A673 (cell line): Measurements from ENCODE around the gene BGN. TPM values are rescaled to one million over a fixed set of nuclear protein-coding genes. Genes with fewer than 3 reads are reported as not detected.

ENCODE experiments used
- BruUV-seq: library from RNA; stranded (reverse); fragments of 400-500 nt; replicated peaks from 2 replicates; lab custom pipeline; 2021; lab: Mats Ljungman, UMichigan
- CTCF ChIA-PET: fragments of 300-600 bp; sonication (Branson Sonifier 250); formaldehyde crosslinking; loops from one replicate; lab custom pipeline; 2022; ENCODE audit warnings: antibody characterized with exemption; lab: Charles Lee
- POLR2A ChIA-PET: fragments of 300-600 bp; sonication (Branson Sonifier 250); formaldehyde crosslinking; loops from one replicate; lab custom pipeline; 2022; ENCODE audit warnings: antibody characterized with exemption; ENCODE audit not compliant: low non-redundant PET; lab: Charles Lee
- DNase-seq: peaks from one replicate; pipeline ENCODE4 v3.0.0-alpha.2; 2015; ENCODE audit warnings: low spot score
- H3K27ac ChIP-seq: fragments of 200-600 bp; sonication (generic); 2 replicates; pipeline ENCODE4 v1.5.1; 2016; ENCODE audit warnings: mixed run types, low read depth, mild to moderate bottlenecking, mixed read lengths, antibody characterized with exemption, low read length; ENCODE audit not compliant: poor library complexity, severe bottlenecking
- H3K27me3 ChIP-seq: fragments of 200-600 bp; sonication (generic); replicated peaks from 2 replicates; pipeline ENCODE4 v1.6.1; 2017; ENCODE audit warnings: mixed run types, low read depth, mild to moderate bottlenecking, mixed read lengths, antibody characterized with exemption, low read length; ENCODE audit not compliant: insufficient read depth, poor library complexity
- H3K36me3 ChIP-seq: fragments of 200-600 bp; sonication (generic); 2 replicates; pipeline ENCODE4 v1.6.1; 2016; ENCODE audit warnings: mixed run types, mild to moderate bottlenecking, mixed read lengths, antibody characterized with exemption, low read length; ENCODE audit not compliant: insufficient read depth, poor library complexity, severe bottlenecking
- H3K4me1 ChIP-seq: fragments of 200-600 bp; sonication (generic); 2 replicates; pipeline ENCODE4 v1.6.1; 2017; ENCODE audit warnings: mixed run types, mild to moderate bottlenecking, mixed read lengths, antibody characterized with exemption, low read length; ENCODE audit not compliant: insufficient read depth, poor library complexity, severe bottlenecking
- H3K4me3 ChIP-seq: fragments of 200-600 bp; sonication (generic); 2 replicates; pipeline ENCODE4 v1.5.1; 2016; ENCODE audit warnings: low read depth, mixed run types, mild to moderate bottlenecking, mixed read lengths, low read length; ENCODE audit not compliant: poor library complexity, severe bottlenecking
- H3K9me3 ChIP-seq: fragments of 200-600 bp; sonication (generic); 2 replicates; pipeline ENCODE4 v1.6.1; 2016; ENCODE audit warnings: mixed run types, low read depth, mild to moderate bottlenecking, mixed read lengths, antibody characterized with exemption, low read length; ENCODE audit not compliant: poor library complexity, severe bottlenecking
- CTCF ChIP-seq: fragments of 300-800, 200-600 bp; sonication (generic); conservative IDR thresholded peaks from 2 replicates; pipeline ENCODE4 v1.5.1; 2017; ENCODE audit warnings: low read depth, mild to moderate bottlenecking, antibody characterized with exemption, low read length, moderate library complexity, mixed read lengths
- EZH2 ChIP-seq: fragments of 200-600 bp; sonication (generic); IDR thresholded peaks from 2 replicates; pipeline ENCODE4 v1.6.1; 2017; ENCODE audit warnings: borderline replicate concordance, low read depth, mild to moderate bottlenecking, mixed read lengths, antibody characterized with exemption, low read length; ENCODE audit not compliant: poor library complexity, severe bottlenecking
- intact Hi-C: fragments of 100-400 bp; cut with micrococcal nuclease; formaldehyde crosslinking; loops from one replicate; pipeline ENCODE4 v1.10.0; 2022; ENCODE audit not compliant: unreplicated experiment
- total RNA-seq: library from RNA; stranded (reverse); gene quantifications from 2 replicates; pipeline ENCODE4 v1.2.3, GENCODE V29; 2021

The BGN gene
- total RNA-seq, 1 experiment from 2014 or later = 51.8 TPM

GRCh38 chrX:153499341-153499740 lies 4.6 kb downstream of the BGN start:
- intact Hi-C loops = no loop called here
- POLR2A ChIA-PET = no interaction called here
- no peak overlapping the region for H3K4me3 ChIP-seq

GRCh38 chrX:153499876-153500275 lies 5.1 kb downstream of the BGN start:
- intact Hi-C loops = loop anchor here (10.0 kb wide), 1 partner anchor 465 kb away; no protein-coding TSS in a partner anchor
- no peak overlapping the region for H3K27ac ChIP-seq
- no peak for DNase-seq
- H3K4me1 ChIP-seq = peaks cover 13% of the 10 kb centered on the region
- H3K27me3 ChIP-seq = no peaks in the 10 kb centered on the region
- BruUV-seq = no TSS peak
- ChIA-PET POLR2A (no interaction called here), CTCF (no interaction called here)
- H3K9me3 ChIP-seq = no peaks in the 10 kb centered on the region
- no peak overlapping the region for H3K4me3 ChIP-seq
- TF ChIP-seq CTCF = no peak
- no peak for TF ChIP-seq EZH2
- no peaks in the 10 kb centered on the region for H3K36me3 ChIP-seq

More at GRCh38 chrX:153499341-153499740, 4.6 kb downstream of the BGN start:
- Histone ChIP-seq H3K4me1 (peaks cover 13% of the 10 kb centered on the region), H3K27me3 (no peaks in the 10 kb centered on the region), H3K36me3 (no peaks in the 10 kb centered on the region), H3K9me3 (no peaks in the 10 kb centered on the region), H3K27ac (no peak overlapping the region)
- DNase-seq = no peak
- BruUV-seq = no TSS peak
- TF ChIP-seq CTCF (no peak), EZH2 (no peak)
- CTCF ChIA-PET = no interaction called here

- Histone ChIP-seq H3K27me3 (no peaks in the 10 kb centered on the region), H3K9me3 (no peaks in the 10 kb centered on the region), H3K4me1 (peaks cover 7% of the 10 kb centered on the region), H3K4me3 (no peak overlapping the region), H3K36me3 (no peaks in the 10 kb centered on the region), H3K27ac (no peak overlapping the region)
- TF ChIP-seq CTCF (no peak), EZH2 (no peak)
- POLR2A ChIA-PET = no interaction called here
- CTCF ChIA-PET = no interaction called here
- intact Hi-C loops = loop anchor here (10.0 kb wide), 1 partner anchor 466 kb away; no protein-coding TSS in a partner anchor
- BruUV-seq = no TSS peak
- no peak for DNase-seq
Observed at GRCh38 chrX:153500676-153501280, 6.0 kb downstream of the BGN start.
